Smooth muscle cell (in vitro differentiated cells): ENCODE data around the gene NAALADL2. TPM values are rescaled to one million over a fixed set of nuclear protein-coding genes. Genes with fewer than 3 reads are reported as not detected.

Source experiments
- DNase-seq: peaks from one replicate; lab custom pipeline; 2025; ENCODE audit not compliant: unreplicated experiment; lab: John Stamatoyannopoulos, UW
- H2AFZ ChIP-seq: fragments of 200-600 bp; sonication (generic); 2 replicates; pipeline ENCODE4 v1.6.0; 2016; ENCODE audit warnings: antibody characterized with exemption, low read depth, mild to moderate bottlenecking
- H3F3A ChIP-seq: fragments of 200-600 bp; sonication (generic); 2 replicates; pipeline ENCODE4 v1.6.0; 2017; ENCODE audit warnings: antibody characterized with exemption, low read depth
- H3K27ac ChIP-seq: fragments of 200-600 bp; sonication (generic); 2 replicates; pipeline ENCODE4 v1.5.1; 2016; ENCODE audit warnings: low read depth, mild to moderate bottlenecking
- H3K27me3 ChIP-seq: fragments of 200-600 bp; sonication (generic); 2 replicates; pipeline ENCODE4 v1.6.1; 2016; ENCODE audit warnings: low read depth, mild to moderate bottlenecking
- H3K36me3 ChIP-seq: fragments of 200-600 bp; sonication (generic); 2 replicates; pipeline ENCODE4 v1.5.1; 2016; ENCODE audit warnings: low read depth
- H3K4me1 ChIP-seq: fragments of 200-600 bp; sonication (generic); 2 replicates; pipeline ENCODE4 v1.5.1; 2016; ENCODE audit warnings: low read depth
- H3K4me2 ChIP-seq: fragments of 200-600 bp; sonication (generic); 2 replicates; pipeline ENCODE4 v1.6.0; 2016; ENCODE audit warnings: mild to moderate bottlenecking
- H3K4me3 ChIP-seq: fragments of 200-600 bp; sonication (generic); 2 replicates; pipeline ENCODE4 v1.5.1; 2016; ENCODE audit warnings: mild to moderate bottlenecking
- H3K79me2 ChIP-seq: fragments of 200-600 bp; sonication (generic); 2 replicates; pipeline ENCODE4 v1.6.0; 2016; ENCODE audit warnings: low read depth, mild to moderate bottlenecking
- H3K9ac ChIP-seq: fragments of 200-600 bp; sonication (generic); 2 replicates; pipeline ENCODE4 v1.6.0; 2016; ENCODE audit warnings: low read depth
- H3K9me3 ChIP-seq: fragments of 200-600 bp; sonication (generic); replicated peaks from 2 replicates; pipeline ENCODE4 v1.5.1; 2016; ENCODE audit warnings: low read depth
- H4K20me1 ChIP-seq: fragments of 200-600 bp; sonication (generic); 2 replicates; pipeline ENCODE4 v1.6.0; 2016; ENCODE audit warnings: low read depth
- CTCF ChIP-seq: fragments of 200-600 bp; sonication (generic); IDR thresholded peaks from 2 replicates; pipeline ENCODE4 v1.5.1; 2017; ENCODE audit warnings: borderline replicate concordance, mild to moderate bottlenecking, antibody characterized with exemption; ENCODE audit not compliant: insufficient read depth, poor library complexity, severe bottlenecking
- WGBS: methylation state at CpG from one replicate; pipeline ENCODE4 v1.1.7; 2016; ENCODE audit warnings: low lambda C conversion rate; 5-methylcytosine and 5-hydroxymethylcytosine counted together
- microRNA-seq: library from miRNA; unstranded; fragments of <30 nt; microRNA quantifications from one replicate; pipeline ENCODE4, GENCODE V29; 2016; ENCODE audit warnings: borderline number of aligned reads
- polyA plus RNA-seq: library from polyadenylated mRNA; unstranded; fragments of >200 nt; fragmentation: Nextera tagmentation; extraction: Ambion mirVana; gene quantifications from 2 replicates; pipeline ENCODE4 v1.2.1, GENCODE V29; 2016
- small RNA-seq: library from RNA; depleted of rRNA; stranded (forward); fragments of <200 nt; gene quantifications from one replicate; pipeline ENCODE3, GENCODE V24; 2014
- total RNA-seq: library from RNA; depleted of rRNA; stranded (reverse); fragments of >200 nt; gene quantifications from 2 replicates; pipeline ENCODE4 v1.2.3, GENCODE V29; 2014

The NAALADL2 gene
- total and polyA plus RNA-seq, 2 experiments from 2014 or later: 2.5 to 13.8 TPM

- Histone ChIP-seq H3K4me1 (no peaks in the 10 kb centered on the region), H3F3A (no peaks in the 10 kb centered on the region), H3K9me3 (no peaks in the 10 kb centered on the region), H3K79me2 (no peaks in the 10 kb centered on the region), H3K36me3 (no peaks in the 10 kb centered on the region), H3K4me3 (no peak overlapping the region), H3K4me2 (no peak overlapping the region), H3K27ac (no peak overlapping the region), H3K9ac (no peak overlapping the region), H3K27me3 (no peaks in the 10 kb centered on the region), H2AFZ (no peak overlapping the region), H4K20me1 (no peaks in the 10 kb centered on the region)
- no peak for TF ChIP-seq CTCF
- 89% methylated on average over 1 of the region's 1 CpG for WGBS
- no peak for DNase-seq
These were observed 993.4 kb downstream of the NAALADL2 start for GRCh38 chr3:175852560-175852959.

GRCh38 chr3:175857666-175858270, 998.6 kb downstream of the NAALADL2 start:
- H2AFZ ChIP-seq: no peak overlapping the region
- 93% methylated on average over 2 of the region's 2 CpGs for WGBS

More at GRCh38 chr3:175857666-175858270, 998.6 kb downstream of the NAALADL2 start:
- no peak for TF ChIP-seq CTCF
- no peak for DNase-seq
- Histone ChIP-seq H3K9ac (no peak overlapping the region), H3K36me3 (no peaks in the 10 kb centered on the region), H4K20me1 (no peaks in the 10 kb centered on the region), H3K27ac (no peak overlapping the region), H3K4me1 (no peaks in the 10 kb centered on the region), H3K4me3 (no peak overlapping the region), H3K79me2 (no peaks in the 10 kb centered on the region), H3F3A (no peaks in the 10 kb centered on the region), H3K27me3 (no peaks in the 10 kb centered on the region), H3K9me3 (no peaks in the 10 kb centered on the region), H3K4me2 (no peak overlapping the region)

Small RNA genes within 50 kb of the gene (microRNA-seq; reads per million reads assigned to microRNA genes)
- gene MIR4789: not detected

Small RNA genes within 50 kb of the gene (small RNA-seq; reads per million reads assigned to genes)
- gene MIR4789: not detected
- gene RNU4-91P: not detected
- not detected for gene RNU6-1233P
- not detected for gene RNU6-1317P
